ENCODE measurements around the gene AK5.

The AK5 gene

DNA sequence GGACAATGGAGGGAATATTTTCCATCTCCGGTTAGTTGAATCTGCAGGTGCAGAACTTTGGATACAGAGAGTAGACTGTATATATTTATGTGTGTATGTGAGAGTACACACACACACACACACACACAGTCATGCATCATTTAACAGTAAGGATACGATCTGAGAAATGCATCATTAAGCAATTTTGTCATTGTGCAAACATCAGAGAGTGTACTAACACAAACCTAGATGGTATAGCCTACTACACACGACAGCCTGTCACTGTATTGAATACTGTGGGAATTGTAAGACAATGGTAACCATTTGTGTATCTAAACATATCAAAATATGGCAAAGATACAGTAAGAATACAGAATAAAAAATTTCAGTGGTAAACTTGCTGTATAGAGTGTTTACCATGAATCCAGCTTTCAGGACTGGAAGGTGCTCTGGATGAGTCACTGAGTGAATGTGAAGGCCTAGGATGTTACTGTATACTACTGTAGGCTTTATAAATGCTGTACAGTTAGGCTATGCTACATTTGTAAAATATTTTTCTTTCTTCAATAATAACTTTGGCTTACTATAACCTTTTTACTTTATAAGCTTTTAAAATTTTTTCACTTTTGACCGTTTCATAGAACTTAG, 262.1 kb downstream of the AK5 start:
- no peak for DNase-seq (ENCODE audit: low read depth)

DNA sequence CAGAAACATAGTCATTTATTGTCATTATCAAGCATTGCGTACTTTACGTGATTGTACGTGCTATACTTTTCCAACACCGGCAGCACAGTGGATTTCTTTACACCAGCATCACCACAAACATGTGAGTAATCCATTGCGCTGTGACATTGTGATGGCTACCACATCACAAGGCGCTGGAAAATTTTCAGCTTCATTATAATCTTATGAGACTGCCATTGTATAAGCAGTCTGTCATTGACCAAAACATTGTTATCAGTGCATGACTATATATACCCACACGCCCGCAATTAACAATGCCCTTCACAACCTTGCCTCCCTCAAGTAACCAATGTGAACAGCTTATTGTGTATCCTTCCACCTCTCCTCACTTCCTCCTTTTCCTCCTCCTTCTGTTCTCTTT, 263.0 kb downstream of the AK5 start:
- no peak for DNase-seq (ENCODE audit: low read depth)

DNA sequence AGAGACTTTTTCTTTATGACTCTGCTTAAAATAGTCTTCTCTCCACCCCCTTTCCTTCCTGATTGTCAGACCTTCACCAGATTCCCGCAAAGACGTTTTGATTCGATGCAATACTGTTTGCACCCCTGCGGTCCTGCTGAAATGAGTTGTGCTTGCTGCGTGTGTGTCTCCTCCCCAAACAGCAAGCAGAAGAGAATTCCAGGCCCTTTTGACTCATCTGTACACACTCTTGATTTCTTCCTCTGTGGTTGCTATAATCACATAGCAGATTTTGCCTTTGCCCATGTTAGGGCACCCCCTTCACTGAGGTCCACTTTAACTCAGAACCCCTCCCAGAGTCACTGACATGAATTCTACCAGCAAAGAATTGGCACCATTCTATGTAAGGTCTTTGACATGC, 264.2 kb downstream of the AK5 start:
- no peak for DNase-seq (ENCODE audit: low read depth)

DNA sequence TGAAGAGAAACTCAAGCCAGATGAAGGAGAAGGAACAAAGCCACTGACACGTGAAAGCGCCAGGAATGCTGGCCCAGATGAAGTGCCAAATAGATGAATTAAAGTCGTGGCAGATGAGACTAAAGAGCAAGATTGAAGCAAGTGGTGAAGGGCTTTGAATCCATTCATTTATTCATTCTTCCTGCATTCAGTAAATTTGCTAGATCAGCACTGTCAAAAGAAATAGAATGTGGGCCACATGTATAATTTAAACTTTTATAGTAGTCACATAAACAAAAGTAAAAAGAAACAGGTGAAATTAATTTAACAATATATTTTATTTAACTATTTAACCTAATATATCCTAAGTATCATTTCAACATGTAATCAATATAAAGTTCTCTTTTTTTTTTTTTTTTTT, 265.1 kb downstream of the AK5 start:
- no peak for DNase-seq (ENCODE audit: low read depth)

DNA sequence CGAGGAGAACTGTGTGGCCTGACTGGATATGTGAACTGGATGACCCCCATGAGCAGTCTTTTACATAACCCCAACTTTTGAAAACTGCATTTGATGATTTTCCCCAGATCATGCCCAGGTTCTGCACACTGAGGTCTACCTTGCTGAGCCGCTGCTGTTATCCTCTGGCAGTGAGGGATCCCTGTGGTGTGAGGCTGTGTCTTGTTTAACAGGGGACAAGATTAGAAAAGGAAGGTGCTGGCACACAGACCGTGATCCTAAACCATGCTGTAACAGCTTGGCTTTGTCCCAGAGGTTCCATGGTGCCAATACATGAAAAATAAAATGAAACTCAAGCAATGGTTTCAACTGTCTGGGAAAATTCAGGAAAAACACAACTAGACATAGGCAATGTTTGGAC, 266.5 kb downstream of the AK5 start:
- no peak for DNase-seq (ENCODE audit: low read depth)

DNA sequence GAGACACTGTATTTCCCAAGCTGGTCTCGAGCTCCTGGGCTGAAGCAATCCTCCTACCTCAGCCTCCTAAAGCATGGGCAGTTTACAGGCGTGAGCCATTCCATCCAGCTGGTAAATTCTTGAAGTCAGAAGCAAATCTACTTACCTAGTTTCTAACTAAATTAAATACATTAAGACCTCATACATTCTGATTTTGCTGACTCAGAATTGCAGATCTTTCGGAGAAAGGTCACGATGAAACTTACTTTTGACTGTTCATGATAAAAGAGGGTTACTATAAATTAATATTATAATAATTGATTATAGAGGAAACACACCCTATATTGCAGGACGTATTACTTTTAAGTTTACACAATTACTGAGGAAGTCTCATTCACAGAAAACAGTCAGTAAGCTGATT, 268.3 kb downstream of the AK5 start:
- DNase-seq (ENCODE audit: low read depth), result no peak

DNA sequence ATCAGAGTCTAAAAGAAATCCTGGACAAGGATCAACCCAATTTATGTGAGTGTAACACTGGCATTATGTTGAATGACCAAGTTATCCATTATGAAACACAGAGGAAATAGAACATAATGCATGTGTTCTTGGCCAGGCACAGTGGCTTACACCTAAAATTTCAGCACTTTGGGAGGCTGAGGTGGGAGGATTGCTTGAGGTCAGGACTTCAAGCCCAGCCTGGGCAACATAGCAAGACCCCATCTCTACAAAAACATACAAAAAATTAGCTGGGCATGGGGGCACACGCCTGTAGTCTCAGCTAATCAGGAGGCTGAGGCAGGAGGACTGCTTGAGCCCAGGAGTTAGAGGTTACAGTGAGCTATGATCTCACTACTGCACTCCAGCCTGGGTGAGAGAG, 270.8 kb downstream of the AK5 start:
- no peak for DNase-seq (ENCODE audit: low read depth)

DNA sequence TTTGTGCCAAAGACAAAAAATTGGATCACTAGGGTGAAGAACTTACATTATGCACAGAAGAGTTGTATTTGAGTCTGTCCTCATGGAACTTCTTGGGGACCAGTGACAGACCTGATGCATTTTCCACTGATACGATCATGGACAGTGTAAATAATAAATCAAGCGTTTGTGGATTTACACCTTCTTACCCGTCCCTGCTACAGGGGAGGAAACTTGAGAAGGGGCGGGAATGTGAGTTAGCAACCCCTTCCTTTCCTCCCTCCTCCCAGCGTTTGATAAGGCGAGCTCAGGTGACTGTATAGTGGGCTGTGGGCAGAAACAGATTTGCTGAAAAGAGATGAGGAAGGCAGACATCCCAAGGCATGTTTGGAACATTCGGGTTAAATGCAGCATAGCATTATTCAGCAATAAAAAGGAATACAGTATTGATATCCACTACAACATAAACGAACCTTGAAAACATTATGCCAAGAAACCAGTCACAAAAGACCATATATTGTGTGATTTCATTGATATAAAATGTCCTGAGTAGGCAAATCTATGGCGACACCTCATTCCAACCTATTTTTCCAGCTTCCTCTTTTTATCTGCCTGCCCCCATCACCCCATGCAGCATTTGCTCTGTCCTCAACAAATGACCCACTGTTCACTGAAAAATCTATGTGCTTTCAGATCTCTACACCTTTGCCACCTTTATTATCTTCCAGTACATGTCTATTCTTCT, 271.9 kb downstream of the AK5 start:
- no peak for DNase-seq (ENCODE audit: low read depth)

DNA sequence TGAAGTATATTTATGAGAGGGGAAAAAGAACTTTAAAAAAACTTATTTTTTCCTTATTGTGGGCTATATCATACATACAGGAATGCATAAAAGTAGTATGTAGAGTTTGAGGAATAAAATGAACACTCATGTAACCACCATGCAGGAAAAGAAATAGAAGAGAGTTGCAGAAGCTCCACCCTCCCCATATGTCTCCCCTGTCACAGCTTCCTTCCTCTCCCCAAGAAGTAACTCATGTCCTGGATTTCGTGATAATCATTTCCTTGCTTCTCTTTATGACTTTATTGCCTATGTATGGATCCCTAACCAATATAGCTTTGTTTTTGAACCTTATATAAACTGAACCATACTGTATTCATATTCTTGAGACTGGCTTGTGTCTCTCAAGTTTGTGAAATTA, 274.2 kb downstream of the AK5 start:
- no peak for DNase-seq (ENCODE audit: low read depth)

DNA sequence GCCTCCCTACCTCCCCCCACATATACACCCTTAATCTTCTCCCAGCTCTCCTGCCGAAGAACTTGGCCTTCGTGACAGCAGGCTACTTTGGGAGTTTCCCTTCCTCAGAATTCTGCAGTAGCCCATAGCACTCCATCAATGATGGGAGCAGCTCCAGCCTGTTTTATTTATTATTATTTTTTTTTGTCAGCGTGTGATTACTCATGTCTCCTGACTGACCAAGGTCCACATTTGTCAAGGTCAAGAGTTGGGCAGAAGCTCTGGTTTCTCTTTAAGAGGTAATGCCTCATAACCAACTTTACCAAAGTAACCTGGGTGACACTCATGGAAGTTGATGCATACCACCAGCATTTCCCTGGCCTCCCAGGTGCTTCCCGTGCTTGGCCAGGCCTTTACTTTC, 275.2 kb downstream of the AK5 start:
- no peak for DNase-seq (ENCODE audit: low read depth)

DNA sequence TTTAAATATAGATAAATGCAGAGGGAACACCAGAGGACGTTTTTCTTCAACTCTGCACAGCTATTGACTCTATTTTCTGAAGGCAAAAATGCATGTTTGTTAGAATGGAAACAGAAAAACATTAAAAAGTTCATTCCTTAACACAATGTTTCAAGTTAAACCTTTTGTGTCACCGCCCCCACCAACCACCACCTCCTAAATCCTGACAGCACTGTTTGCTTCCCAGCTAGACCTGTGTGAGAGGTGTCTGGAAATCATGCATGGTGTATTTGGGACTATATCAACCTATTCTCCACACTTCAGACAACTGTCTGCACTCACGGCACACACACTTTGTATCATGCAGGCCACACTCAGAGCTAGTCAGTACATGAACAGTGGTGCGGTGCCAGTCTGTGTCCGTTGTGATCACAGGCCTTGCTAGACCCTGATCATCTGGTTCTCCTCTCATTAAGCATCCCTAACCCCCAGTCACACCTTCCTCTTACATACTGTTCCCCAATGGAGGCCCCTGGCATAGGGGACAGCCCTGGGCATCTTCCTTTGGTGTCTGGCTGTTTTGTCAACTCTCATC, 276.9 kb downstream of the AK5 start:
- DNase-seq (ENCODE audit: low read depth), result no peak

DNA sequence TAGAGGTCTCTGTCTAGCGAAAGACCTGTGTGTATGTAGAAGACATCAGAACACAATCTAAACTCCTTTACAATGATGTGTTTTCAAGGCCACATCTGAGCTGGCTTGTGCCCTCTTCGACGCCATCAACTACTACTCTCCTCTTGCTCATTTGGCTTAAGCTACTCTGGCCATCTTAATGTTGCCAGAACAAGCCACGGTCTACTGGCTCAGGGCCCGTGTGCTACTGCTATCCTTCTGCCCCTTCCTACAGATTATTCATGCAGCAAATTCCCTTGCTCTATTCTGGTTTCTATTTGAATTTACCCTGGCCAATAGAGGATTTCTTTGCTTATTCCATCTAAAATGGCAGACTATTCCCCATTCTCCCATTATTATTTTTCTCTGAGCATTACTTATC, 278.9 kb downstream of the AK5 start:
- DNase-seq (ENCODE audit: low read depth), result no peak

DNA sequence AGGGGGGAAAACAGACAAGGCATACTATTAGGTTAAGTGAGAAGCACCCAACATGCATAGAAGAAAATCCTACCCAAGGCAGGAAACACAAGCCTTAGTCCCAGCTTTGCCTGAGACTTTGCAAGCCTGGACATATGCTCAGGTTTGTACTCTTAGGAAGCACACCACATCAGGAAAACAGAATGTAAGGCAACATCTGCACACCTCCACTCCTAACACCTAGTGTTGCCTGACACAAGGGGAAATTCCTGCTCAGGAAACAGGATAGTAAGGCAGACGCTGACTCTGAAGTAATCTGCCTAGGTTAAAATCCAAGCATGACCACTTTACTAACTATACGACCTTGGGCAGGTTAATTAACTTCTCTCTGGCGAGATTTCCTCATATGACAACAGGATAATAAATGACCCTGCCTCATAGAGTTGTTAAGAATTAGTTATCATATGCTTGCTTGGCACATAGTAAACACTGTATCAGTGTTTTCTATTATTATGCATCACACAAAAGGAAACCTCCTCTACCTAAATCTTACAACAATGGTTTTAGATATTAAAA, 280.9 kb downstream of the AK5 start:
- no peak for DNase-seq (ENCODE audit: low read depth)

DNA sequence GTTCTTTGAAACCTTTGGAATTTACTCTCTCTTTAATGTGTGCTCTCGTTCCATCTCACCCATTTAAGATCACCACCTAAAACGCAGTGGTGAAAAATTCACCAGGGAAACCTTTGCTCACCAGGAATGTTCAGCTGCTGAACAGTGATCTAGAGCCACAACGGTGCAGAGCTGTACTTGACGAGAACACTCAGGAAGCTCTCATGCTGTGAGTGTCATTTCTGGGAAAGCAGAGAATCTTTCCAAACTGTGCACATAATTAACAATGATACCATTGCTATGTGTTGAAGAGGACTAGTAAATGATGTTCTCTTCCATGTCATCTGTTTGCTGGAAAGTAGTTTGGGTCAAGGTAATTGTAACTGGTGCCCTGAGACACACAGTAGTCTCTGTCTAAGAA, 283.5 kb downstream of the AK5 start:
- DNase-seq (ENCODE audit: low read depth), result no peak

DNA sequence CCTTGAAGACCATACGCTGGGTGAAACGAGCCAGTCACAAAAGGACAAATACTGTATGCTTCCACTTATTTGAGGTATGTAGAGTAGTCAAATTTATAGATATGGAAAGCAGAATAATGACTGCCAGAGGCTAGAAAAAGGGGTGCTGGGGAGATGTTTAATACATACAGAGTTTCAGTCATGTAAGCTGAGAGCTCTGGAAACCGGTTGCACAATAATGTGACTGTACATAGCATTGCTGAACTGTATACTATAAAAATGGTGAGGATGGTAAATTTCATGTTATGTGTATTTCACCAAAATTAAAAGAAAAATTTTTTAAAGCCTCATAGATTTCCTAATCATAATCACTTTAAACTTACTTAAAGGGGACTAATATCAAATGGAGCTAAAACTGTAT, 289.8 kb downstream of the AK5 start:
- DNase-seq (ENCODE audit: low read depth), result no peak

DNA sequence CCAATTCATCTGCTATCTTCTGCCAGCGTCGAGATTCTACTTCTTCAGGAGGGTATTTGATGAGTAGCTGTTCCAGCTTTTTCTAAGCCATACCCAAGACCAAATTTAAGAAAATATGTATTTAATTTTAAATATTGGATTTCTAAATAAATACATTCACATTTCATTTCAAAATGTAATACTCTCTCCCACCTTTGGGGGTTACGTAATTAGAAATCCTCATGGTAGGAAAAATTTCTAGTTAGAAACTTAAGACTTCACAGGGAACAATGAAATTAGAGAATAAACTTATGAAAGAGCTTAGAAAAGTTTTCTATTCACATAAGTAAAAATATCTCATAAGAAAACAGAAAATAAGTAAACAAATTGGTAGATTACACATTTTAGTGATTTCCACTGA, 297.7 kb downstream of the AK5 start:
- no peak for DNase-seq (ENCODE audit: low read depth)

DNA sequence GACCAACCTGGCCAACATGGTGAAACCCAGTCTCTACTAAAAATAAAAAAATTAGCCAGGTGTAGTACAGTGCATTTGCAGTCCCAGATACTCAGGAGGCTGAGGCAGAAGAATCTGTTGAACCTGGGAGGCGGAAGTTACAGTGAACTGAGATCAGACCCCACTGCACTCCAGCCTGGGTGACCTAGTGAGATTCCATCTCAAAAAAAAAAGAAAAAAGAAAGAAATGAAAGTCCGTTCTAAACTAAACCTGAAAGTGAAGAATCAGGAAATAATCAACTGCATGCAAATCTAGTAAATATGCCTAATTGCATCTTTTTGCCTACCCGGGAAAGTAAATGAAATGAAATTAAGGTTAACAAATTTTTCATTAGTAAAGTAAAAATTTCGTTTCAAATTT, 301.1 kb downstream of the AK5 start:
- DNase-seq (ENCODE audit: low read depth), result no peak

DNA sequence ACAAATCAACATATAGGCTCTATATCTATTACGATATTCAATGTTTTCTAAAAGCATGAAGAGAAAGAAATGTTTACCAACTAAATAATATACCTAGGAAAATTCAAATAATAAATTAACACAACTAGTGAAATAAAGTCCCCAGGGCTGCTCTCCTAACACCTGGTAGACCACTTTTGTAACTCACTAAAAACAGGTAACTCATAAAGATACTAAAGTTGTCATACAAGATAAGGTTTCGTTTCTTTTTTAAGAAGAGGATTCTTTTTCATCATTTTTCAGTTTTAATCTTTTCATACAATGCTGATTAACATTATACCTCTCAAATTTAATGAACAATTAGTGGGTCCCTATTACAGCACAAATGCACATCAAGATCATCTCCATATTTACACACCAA, 301.7 kb downstream of the AK5 start:
- DNase-seq (ENCODE audit: low read depth), result no peak

DNA sequence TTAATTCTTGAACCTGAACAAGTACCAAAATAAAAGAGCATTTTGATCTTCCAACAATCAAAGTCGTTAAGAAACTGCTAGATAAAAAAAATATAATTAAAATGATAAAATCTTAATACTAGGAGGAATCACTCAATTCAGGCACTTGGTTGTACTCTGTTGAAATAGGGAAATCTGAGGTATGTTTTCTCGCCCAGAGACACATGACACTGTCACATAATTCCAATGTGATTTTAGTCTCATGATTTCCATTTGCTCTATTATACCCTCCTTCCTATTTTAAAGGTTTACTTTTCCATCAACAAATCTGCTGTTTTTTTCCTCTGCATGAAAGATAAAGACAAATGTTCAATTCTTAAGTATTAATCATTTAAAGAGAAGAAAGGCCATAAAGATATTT, 303.1 kb downstream of the AK5 start:
- no peak for DNase-seq (ENCODE audit: low read depth)

DNA sequence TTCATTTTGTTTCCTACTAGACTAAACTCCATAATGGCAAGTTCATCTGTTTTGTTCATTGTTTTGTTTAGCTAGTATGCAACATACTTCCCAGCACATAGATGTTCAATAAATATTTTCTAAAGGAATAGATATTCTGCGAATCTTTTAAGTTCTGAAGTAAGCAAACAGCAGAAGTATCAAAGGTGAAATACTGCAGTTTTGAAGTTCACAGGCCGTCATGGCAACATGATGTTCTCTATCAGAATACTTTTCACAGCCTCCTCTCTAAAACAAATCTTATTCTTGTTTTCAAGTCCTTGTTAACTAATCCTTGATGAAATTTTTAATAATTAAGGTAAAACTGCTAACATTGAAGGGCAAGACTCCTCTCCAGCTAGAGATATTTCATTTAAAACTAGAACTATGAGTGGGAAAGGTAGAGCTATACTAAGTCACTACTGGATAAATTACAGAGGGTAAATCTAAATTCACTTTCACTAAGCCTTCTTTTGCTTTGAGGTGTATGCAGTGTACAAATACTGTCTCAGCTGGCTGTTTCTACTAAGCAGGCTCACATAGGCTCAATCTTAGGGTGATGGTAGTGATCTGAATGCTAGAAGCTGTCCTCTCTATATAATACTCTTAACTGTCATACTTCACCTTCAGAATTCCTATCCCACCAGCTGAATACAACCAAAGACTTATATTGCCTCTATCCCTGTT, 303.9 kb downstream of the AK5 start:
- no peak for DNase-seq (ENCODE audit: low read depth)

DNA sequence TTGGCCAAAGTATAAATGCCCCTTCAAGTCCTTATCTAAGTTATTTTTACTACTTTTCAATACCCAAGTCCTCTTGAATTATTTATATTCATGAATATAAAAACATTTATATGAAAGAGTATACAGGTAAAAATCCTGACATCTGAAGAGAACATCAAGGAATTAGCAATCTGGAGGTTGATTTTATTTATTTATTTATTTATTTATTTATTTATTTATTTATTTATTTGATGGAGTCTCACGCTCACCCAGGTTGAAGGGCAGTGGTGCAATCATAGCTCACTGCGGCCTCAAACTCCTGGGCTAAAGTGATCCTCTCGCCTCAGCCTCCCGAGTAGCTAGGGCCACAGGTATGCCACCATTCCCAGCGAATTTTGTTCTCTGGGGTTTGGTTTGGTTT, 307.4 kb downstream of the AK5 start:
- DNase-seq (ENCODE audit: low read depth), result no peak

DNA sequence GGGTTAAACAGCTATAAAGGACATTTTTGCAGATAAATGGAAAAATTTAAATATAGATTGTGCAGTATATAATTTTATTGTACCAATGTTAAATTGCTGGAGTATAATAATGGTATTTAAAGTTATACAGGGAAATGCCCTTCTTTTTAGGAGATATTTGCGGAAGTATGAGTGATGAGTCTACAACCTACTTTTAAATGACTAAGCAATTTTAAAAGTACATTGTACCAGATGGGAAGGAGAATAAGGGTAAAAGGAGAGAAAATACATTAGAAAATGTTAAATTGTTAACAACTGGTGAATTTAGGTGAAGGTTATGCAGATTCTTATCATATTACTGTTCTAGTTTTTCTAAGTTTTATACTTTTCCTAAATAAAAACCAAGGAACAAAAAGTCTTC, 308.8 kb downstream of the AK5 start:
- DNase-seq (ENCODE audit: low read depth), result no peak

DNA sequence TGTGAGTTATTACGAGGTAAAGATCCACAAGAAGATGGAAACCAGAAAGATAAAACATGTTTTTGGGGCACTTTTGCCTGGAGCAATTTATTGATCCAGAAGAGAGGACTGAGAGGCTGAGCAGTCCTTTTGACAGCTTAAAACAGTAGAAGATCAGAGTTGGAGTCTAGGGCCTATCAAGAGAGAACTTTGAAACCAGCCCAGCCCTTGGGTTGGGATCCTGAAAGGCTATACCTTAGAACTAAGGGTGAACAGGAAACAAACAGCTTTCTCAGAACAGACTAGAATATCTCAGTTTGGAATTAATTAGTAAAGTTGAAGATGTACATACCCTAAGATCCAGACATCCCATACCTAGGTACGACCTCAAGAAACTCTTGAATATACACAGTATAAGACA, 311.1 kb downstream of the AK5 start:
- DNase-seq (ENCODE audit: low read depth), result no peak

Data from activated T-cell treated with anti-CD3 and anti-CD28 coated beads for 24 hours (primary cell).